ENCODE results near the gene ARID1B.

Gene ARID1B

DNA sequence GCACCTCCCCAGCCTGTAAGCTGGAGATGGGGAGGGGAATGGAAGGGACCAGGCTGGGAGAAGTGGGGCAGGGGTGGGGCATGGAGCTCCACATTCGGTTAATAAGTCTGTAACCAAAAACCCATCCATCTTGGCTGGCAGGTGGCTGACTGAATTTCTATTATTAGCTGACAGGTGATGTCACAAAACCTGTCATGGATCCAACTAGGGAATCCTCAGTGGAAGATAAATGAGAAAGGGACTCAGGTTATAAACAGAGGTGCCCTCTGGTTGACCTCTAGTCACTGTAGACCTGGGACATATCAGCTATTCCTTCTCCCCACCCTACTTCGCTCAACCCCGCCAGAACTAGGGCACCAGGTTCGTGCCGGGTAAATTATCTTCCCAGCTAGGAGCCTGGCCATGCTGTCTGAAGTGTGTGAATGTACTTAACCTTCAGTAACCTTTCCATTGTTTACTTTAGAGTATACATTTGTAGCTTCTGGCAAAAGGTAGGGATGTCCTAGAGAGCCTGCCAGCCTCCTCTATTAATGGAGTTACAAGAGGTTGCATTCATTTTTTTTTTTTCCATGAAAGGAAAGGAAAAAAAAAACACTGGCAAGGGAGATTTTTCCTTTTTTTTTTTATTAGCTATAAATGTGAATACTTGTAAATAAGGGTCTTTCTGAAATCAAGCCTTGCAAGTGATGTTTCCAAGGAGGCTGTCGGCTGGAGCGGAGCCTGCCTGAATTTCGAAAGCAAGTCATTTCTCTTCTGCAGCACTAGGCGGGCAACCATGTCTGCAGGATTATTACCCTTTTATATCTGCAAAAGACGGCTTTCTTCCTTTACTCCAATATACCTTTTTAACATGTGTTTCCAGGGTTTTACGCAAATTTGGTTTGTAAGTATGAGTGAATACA lies 410.3 kb downstream of the ARID1B start (continued):
- no peak for TF ChIP-seq PBX3 (CRISPR knock-in tag; IDR thresholded peaks at IDR 0.05)
- no peak for TF ChIP-seq ZNF585B (tag by site-specific recombination; IDR thresholded peaks at IDR 0.05)
- TF ChIP-seq ZNF121 (tag by site-specific recombination; IDR thresholded peaks at IDR 0.05), result no peak
- peak; percentile 80 for TF ChIP-seq PRDM6 (tag by site-specific recombination; IDR thresholded peaks at IDR 0.05)
- TF ChIP-seq, protein P1, sequence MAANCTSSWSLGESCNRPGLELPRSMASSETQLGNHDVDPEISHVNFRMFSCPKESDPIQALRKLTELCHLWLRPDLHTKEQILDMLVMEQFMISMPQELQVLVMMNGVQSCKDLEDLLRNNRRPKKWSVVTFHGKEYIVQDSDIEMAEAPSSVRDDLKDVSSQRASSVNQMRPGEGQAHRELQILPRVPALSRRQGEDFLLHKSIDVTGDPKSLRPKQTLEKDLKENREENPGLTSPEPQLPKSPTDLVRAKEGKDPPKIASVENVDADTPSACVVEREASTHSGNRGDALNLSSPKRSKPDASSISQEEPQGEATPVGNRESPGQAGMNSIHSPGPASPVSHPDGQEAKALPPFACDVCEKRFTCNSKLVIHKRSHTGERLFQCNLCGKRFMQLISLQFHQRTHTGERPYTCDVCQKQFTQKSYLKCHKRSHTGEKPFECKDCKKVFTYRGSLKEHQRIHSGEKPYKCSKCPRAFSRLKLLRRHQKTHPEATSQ (tag by site-specific recombination; IDR thresholded peaks at IDR 0.05), result no peak
- TF ChIP-seq ZNF488 (tag by site-specific recombination; IDR thresholded peaks at IDR 0.05), result no peak
- no peak for TF ChIP-seq ZNF777 (tag by site-specific recombination; IDR thresholded peaks at IDR 0.05; ENCODE audit: borderline replicate concordance)
- TF ChIP-seq ZNF18 (tag by site-specific recombination; IDR thresholded peaks at IDR 0.05), result 0 out of 2 replicates have a peak, but pooled peaks have one; percentile 16
- no peak for TF ChIP-seq SCRT1 (tag by site-specific recombination; IDR thresholded peaks at IDR 0.05; ENCODE audit: borderline replicate concordance)
- TF ChIP-seq ZNF768 (tag by site-specific recombination; IDR thresholded peaks at IDR 0.05), result no peak
- TF ChIP-seq ZNF639 (tag by site-specific recombination; IDR thresholded peaks at IDR 0.05), result peak; percentile 83
- TF ChIP-seq KLF8 (tag by site-specific recombination; IDR thresholded peaks at IDR 0.05), result peak; percentile 90
- TF ChIP-seq ZBTB10 (tag by site-specific recombination; IDR thresholded peaks at IDR 0.05), result no peak
- peak; percentile 3; the same call in 1 of the 2 replicates for TF ChIP-seq GLI2 (tag by site-specific recombination; IDR thresholded peaks at IDR 0.05; ENCODE audit: borderline replicate concordance, low read depth)
- peak; percentile 90; the same call in 1 of the 2 replicates for TF ChIP-seq ZNF391 (tag by site-specific recombination; IDR thresholded peaks at IDR 0.05; ENCODE audit: borderline replicate concordance, low read depth)
- peak; percentile 82; the same call in 1 of the 2 replicates for TF ChIP-seq ZNF324 (tag by site-specific recombination; IDR thresholded peaks at IDR 0.05)
- TF ChIP-seq, protein P2, sequence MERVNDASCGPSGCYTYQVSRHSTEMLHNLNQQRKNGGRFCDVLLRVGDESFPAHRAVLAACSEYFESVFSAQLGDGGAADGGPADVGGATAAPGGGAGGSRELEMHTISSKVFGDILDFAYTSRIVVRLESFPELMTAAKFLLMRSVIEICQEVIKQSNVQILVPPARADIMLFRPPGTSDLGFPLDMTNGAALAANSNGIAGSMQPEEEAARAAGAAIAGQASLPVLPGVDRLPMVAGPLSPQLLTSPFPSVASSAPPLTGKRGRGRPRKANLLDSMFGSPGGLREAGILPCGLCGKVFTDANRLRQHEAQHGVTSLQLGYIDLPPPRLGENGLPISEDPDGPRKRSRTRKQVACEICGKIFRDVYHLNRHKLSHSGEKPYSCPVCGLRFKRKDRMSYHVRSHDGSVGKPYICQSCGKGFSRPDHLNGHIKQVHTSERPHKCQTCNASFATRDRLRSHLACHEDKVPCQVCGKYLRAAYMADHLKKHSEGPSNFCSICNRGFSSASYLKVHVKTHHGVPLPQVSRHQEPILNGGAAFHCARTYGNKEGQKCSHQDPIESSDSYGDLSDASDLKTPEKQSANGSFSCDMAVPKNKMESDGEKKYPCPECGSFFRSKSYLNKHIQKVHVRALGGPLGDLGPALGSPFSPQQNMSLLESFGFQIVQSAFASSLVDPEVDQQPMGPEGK (tag by site-specific recombination; IDR thresholded peaks at IDR 0.05), result peak; percentile 69
- TF ChIP-seq ZNF16 (tag by site-specific recombination; IDR thresholded peaks at IDR 0.05; ENCODE audit: low read depth), result no peak
- peak; percentile 63 for TF ChIP-seq SCRT2 (tag by site-specific recombination; IDR thresholded peaks at IDR 0.05)
- TF ChIP-seq HOXD13 (CRISPR knock-in tag; IDR thresholded peaks at IDR 0.05; ENCODE audit: borderline replicate concordance), result no peak
- TF ChIP-seq ZNF146 (tag by site-specific recombination; IDR thresholded peaks at IDR 0.05), result no peak
- peak; percentile 74 for TF ChIP-seq ZNF24 (tag by site-specific recombination; IDR thresholded peaks at IDR 0.05)
- peak; percentile 64; the same call in 1 of the 2 replicates for TF ChIP-seq BCL6B (tag by site-specific recombination; IDR thresholded peaks at IDR 0.05)

Measured in HEK293 (cell line).